Measurements from ENCODE around the gene PHF2. TPM values are rescaled to one million over a fixed set of nuclear protein-coding genes. Genes with fewer than 3 reads are reported as not detected.

The PHF2 gene
- total RNA-seq: 15.5 and 17.2 TPM in 2 replicates

DNA sequence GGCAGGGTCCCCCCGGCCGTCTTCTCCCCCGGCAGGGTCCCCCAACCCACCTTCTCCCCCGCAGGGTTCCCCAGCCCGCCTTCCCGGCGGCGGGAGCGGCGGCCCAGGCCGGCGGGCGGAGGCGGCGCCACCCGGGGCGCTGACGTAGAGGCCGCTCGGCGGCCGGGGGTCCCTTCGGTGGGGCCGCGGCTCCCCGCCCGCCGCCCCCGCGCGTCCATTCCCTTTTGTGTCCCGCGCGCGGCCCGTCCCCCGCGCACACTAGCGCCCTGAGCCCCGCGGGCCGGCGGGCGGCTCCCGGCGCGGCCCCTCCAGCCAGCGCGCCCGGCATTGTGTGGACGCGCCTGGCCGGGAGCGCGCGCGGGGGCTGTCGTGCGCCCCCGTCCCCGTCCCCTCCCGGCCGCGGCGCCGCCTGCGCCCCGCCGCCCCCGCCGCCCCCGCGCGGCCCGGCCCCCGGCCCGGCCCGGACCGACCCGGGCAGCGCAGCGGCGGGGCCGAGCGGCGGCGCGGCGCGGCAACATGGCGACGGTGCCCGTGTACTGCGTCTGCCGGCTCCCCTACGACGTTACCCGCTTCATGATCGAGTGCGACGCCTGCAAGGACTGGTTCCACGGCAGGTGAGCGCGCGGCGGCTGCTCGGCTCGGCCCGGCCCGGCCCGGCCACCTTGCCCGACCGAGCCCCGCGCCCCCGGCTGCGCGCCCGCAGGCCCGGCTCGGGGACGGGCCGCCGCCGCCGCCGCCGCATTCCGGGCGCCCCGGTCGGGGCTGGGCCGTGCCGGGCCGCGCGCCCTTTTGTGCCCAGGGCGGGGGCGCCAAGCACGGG is at the start of gene PHF2:
Gene PHF2 (plus strand): TSS at position 327 of the 820 bp plus-strand sequence. CDS start 190 bp downstream, at position 517.

Other genes starting within 250 kb of the PHF2 start
- gene FAM120A, start 124.9 kb upstream of the PHF2 start, total RNA-seq: 90.3 and 91.5 TPM in 2 replicates
- gene FAM120AOS, start 123.0 kb upstream of the PHF2 start, total RNA-seq: 25.0 and 25.2 TPM in 2 replicates

Measured in cardiac ventricle fibroblast (primary cell).